Measurements from ENCODE around the gene CCDC184.
"Not testable (repeated sequence)": the region's sequence is repeated elsewhere in the genome, so short reads cannot be mapped to it uniquely, and the experiment has no call there.

Gene CCDC184

DNA sequence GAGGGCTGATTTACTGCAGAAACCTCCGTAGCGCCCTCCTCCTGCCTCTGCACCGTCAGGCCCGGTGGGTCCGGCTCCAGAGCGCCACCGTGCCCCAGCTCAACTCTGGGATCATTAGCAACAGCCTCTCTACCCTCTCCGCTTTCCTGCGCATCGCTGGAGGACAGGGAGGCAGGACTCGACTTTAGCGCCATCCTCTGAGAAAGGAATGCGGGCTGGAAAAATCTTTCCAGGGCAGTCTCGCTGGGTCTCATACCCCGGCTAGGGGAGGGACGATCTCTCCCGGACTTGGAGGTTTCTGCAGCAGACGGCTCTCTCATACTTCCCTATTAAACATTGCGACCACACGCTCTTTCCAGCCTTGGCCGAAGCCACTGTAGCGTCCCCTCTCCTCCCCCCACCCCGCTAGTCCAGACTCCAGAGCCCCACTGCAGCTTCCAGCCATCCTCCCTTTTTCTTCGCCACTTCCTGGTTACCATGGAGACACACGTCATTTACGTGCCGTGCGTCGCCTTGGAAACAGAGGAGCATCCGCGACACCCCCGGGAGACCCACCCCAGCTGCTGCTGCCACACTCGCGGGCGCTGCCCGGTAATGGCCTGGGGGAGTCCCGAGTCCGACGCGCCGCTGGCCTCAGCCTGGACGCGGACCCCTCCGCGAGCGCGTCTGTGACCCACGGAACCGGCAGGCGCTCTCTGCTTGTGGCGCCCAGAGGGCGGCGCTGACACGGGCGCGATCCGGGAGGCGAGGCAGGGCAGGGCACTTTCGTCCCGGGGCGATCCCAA, at the start of gene CCDC184:
CCDC184 (plus strand) TSS at position 554 of the 785 bp plus-strand sequence. CDS start 479 bp downstream, outside the sequence.
- no peaks in the 10 kb centered on the region for H3K36me3 Mint-ChIP-seq (ENCODE audit: low read depth)
- H3K27ac Mint-ChIP-seq = peak within 1 kb of the TSS; percentile 70
- peak within 1 kb of the TSS; percentile 88 for H3K4me3 Mint-ChIP-seq
- H3K4me1 Mint-ChIP-seq (ENCODE audit: low read depth) = peaks cover 28% of the 10 kb centered on the region
- DNase-seq = peak; percentile 83
- peaks cover 40% of the 10 kb centered on the region for H3K27me3 Mint-ChIP-seq
- H3K9me3 Mint-ChIP-seq = no peaks in the 10 kb centered on the region

DNA sequence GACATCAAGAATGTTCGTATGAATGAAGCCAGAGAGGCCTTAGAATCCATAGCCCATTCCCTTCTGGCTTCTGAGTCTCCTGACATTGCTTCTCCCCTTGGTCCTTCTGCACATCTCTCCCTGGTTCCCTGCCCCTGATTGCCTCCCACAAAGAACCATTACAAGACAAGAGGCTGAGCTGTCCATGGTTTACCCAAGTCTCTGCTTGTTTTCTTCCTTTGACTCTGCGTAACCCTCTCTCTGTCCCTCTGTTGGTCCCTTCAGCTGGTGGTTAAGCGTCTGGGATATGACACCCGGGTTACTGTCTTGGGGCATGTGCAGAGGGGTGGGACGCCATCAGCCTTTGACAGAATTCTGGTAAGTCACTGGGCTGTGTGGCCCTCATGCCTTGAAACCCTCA, 48.4 kb upstream of the CCDC184 start:
- H3K27me3 Mint-ChIP-seq = no peaks in the 10 kb centered on the region
- no peak overlapping the region for H3K4me3 Mint-ChIP-seq
- H3K9me3 Mint-ChIP-seq = no peaks in the 10 kb centered on the region
- DNase-seq = no peak
- H3K4me1 Mint-ChIP-seq (ENCODE audit: low read depth) = no peaks in the 10 kb centered on the region
- no peak overlapping the region for H3K27ac Mint-ChIP-seq
- H3K36me3 Mint-ChIP-seq (ENCODE audit: low read depth) = peaks cover 95% of the 10 kb centered on the region

DNA sequence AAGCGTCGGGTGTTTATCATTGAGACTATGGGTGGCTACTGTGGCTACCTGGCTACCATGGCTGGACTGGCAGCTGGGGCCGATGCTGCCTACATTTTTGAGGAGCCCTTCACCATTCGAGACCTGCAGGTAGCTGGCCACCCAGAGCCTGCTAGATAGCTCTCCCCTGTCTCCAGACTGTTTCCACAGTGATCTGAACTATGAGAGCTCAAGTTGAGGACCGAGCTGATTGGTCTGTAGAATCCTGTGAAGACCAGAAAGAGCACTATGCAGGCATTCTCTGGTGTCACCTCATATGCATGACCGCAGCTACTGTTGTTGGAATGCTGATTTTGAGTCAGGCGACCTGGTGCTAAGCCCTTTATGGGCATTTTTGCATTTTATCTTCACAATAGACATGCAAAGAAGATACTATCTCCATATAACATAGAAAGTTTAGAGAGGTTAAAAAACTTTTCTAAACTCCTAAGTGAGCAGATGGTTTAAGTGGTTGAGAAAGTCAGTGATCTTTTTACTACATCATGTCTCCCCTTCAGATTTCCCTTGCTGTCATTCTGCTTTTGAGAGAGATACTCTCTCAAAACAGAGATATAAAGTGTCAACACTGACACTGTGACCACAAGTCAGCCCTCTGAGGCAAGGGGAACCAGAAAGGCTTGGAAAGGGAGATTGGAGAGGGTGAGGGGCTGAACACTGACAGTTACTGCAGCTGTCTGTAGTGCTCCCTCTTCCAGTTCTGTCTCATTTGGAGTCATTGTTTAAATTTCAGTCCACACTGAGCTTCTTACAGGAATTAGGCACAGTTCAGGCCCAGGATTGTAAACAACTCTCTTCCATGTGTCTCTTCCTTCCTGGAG, 40.4 kb upstream of the CCDC184 start:
- Mint-ChIP-seq H3K27me3 (no peaks in the 10 kb centered on the region), H3K9me3 (no peaks in the 10 kb centered on the region), H3K4me3 (no peak overlapping the region), H3K27ac (peak overlapping the region; percentile 5), H3K36me3 (ENCODE audit: low read depth) (peaks cover 97% of the 10 kb centered on the region), H3K4me1 (ENCODE audit: low read depth) (no peaks in the 10 kb centered on the region)
- DNase-seq = no peak

DNA sequence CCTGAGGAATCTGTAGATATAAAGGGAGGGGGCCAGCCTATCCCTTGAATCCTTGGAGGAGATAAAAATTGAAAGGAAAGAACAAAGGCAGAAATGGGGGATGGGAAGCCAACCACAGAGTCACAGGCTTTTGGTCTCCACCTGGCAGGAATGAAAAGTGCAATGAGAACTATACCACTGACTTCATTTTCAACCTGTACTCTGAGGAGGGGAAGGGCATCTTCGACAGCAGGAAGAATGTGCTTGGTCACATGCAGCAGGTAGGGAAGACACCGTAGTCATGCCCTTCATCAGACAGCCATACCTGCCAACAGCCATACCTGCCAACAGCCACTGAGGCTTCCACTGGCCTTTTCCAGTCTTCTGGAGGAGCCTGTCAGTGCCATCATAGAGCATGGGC, 39.5 kb upstream of the CCDC184 start:
- no peaks in the 10 kb centered on the region for H3K4me1 Mint-ChIP-seq (ENCODE audit: low read depth)
- DNase-seq = no peak
- peaks cover 97% of the 10 kb centered on the region for H3K36me3 Mint-ChIP-seq (ENCODE audit: low read depth)
- no peak overlapping the region for H3K4me3 Mint-ChIP-seq
- no peaks in the 10 kb centered on the region for H3K9me3 Mint-ChIP-seq
- H3K27ac Mint-ChIP-seq = peak overlapping the region; percentile 5
- H3K27me3 Mint-ChIP-seq = no peaks in the 10 kb centered on the region

DNA sequence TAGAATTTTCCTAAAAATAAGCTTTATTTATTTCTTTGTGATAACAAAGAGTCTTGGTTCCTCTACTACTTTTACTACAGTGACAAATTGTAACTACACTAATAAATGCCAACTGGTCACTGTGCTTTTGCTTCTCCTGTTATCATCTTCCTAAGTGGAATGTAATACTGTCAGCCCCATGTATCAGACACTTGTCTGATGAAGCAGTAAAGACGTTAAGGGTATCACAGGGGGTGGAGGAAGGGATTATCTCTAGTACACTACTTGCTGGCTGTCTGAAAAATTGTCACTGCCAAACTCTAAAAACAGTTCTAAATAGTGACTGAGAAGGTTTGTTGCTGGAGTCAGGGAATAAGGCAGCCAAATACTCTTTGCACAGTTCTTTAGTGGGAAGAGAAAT, 37.5 kb upstream of the CCDC184 start:
- Mint-ChIP-seq H3K27ac (peak overlapping the region; percentile 51), H3K27me3 (no peaks in the 10 kb centered on the region), H3K9me3 (no peaks in the 10 kb centered on the region)

DNA sequence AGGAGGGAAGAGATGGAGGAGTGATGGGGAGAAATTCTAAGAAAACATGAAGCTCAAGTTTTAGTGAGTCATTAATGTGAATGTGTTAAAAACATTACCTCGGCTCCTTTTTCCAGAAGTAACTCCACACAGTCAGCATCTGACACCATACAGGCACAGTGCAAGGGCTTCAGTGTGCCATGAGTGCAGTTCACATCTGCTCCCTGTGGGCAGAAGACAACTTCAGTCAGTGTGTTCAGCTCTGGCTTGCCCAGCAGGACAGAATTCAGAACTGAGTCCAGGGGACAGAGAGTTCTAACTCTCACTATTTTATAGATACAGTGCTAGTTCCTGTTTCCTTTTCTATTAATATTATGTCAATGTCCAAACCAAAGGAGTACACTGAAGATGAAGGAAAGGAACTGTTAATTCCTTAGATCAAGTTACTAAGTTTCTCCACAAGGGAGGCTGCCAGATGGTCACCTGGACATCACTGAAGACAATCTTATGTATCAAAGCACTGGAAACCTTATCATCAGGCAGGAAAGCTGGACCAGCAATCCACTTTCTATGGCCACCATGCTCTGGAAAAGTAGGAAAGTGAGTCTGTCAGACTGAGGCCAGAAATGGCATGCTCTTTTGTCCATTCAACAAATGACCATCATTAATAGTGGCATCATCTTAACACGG, 32.2 kb upstream of the CCDC184 start:
- DNase-seq = no peak
- H3K4me1 Mint-ChIP-seq (ENCODE audit: low read depth) = peaks cover 38% of the 10 kb centered on the region
- no peaks in the 10 kb centered on the region for H3K27me3 Mint-ChIP-seq
- H3K4me3 Mint-ChIP-seq = no peak overlapping the region
- no peaks in the 10 kb centered on the region for H3K9me3 Mint-ChIP-seq
- H3K36me3 Mint-ChIP-seq (ENCODE audit: low read depth) = peaks cover 77% of the 10 kb centered on the region
- H3K27ac Mint-ChIP-seq = peak overlapping the region; percentile 87

More for the DNA sequence above, 37.5 kb upstream of the CCDC184 start:
- no peak overlapping the region for H3K4me3 Mint-ChIP-seq
- peaks cover 98% of the 10 kb centered on the region for H3K36me3 Mint-ChIP-seq (ENCODE audit: low read depth)
- peaks cover 5% of the 10 kb centered on the region for H3K4me1 Mint-ChIP-seq (ENCODE audit: low read depth)
- no peak for DNase-seq

DNA sequence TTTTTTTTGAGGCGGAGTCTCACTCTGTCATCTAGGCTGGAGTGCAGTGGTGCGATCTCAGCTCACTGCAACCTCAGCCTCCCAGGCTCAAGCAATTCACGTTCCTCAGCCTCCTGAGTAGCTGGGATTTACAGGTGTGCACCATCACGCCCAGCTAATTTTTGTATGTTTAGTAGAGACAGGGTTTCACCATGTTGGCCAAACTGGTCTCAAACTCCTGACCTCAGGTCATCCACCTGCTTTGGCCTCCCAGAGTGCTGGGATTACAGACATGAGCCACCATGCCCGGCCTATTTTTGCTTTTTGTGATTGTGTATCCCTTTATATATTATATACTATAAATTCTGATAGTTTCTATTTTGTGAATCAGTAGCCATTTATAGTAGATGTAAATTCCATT, 27.7 kb upstream of the CCDC184 start:
- Mint-ChIP-seq H3K27ac (peak overlapping the region; percentile 47), H3K36me3 (ENCODE audit: low read depth) (peaks cover 41% of the 10 kb centered on the region), H3K4me3 (peak overlapping the region; percentile 96), H3K4me1 (ENCODE audit: low read depth) (peaks cover 62% of the 10 kb centered on the region)
- H3K9me3 Mint-ChIP-seq, DNase-seq, H3K27me3 Mint-ChIP-seq: not testable (repeated sequence)

DNA sequence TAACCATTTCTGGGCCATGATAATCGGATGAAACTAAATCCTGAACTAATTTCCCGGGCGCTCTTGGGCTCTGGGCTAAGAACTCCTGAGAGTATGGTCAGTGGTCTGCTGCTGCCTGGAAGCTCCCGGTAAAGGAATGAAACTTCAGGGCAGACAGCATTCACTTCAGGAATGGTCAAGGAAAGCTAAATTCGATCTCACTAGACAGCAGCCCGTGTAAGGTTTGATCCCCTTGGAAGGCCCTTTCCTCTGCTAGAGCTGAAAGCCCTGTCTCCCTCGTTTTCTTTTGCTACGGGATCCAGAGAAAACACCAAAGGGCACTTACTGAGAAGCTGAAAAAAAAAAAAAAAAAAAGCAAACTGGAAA, 26.8 kb upstream of the CCDC184 start:
- peaks cover 32% of the 10 kb centered on the region for H3K36me3 Mint-ChIP-seq (ENCODE audit: low read depth)
- H3K4me3 Mint-ChIP-seq = peak overlapping the region; percentile 96
- H3K27me3 Mint-ChIP-seq = no peaks in the 10 kb centered on the region
- no peaks in the 10 kb centered on the region for H3K9me3 Mint-ChIP-seq
- no peak for DNase-seq
- peaks cover 59% of the 10 kb centered on the region for H3K4me1 Mint-ChIP-seq (ENCODE audit: low read depth)
- peak overlapping the region; percentile 98 for H3K27ac Mint-ChIP-seq

DNA sequence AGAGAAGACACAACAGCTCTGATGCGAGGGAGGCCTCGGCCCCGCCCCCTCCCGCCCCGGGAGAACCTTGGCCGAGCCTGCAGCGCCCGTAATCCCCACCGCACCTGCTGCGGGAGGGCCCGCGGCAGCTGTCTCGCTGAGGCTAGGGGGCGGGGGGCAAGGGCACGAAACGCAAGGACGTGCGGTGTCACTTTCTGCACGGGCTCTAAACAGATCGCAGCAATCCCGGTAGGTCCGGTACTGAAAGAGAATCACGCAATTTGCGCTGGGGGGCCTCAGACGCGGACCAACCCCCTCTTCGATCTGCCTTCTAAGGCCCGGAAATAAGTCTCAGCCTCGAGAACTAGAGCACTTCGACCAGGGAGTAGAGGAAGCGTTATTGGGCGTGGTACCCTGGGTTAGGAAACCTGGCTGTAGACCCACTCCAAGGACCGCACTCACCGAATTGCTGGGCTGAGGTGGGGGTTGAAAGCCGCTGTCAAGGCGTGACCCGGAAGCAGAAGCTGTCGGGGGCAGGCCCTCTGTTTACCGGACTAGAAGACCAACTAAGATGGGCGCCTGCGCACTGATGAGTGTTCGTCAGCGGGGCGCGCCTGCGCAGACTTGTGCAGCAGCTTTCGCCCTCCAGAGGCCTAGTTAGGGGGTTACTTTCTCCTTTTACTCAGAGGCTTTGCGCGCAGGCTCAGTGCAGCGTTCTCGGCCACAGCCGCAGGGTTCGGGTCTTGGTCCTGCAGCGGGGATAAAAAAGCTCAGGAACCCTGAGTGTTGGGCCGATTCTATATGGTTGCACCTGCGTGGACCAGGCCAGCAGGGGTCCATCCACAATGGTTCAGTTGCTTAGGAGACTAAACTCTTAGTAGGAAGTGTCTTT, 26.2 kb upstream of the CCDC184 start, which contains the start of gene ASB8:
ASB8 (minus strand) TSS at position 498 of the 871 bp plus-strand sequence. CDS start 4,019 bp downstream, outside the sequence.
- Mint-ChIP-seq H3K36me3 (ENCODE audit: low read depth) (peaks cover 26% of the 10 kb centered on the region), H3K27ac (peak within 1 kb of the TSS; percentile 98), H3K4me3 (peak within 1 kb of the TSS; percentile 96), H3K27me3 (no peaks in the 10 kb centered on the region), H3K9me3 (no peaks in the 10 kb centered on the region), H3K4me1 (ENCODE audit: low read depth) (peaks cover 52% of the 10 kb centered on the region)
- peak; percentile 99 for DNase-seq

DNA sequence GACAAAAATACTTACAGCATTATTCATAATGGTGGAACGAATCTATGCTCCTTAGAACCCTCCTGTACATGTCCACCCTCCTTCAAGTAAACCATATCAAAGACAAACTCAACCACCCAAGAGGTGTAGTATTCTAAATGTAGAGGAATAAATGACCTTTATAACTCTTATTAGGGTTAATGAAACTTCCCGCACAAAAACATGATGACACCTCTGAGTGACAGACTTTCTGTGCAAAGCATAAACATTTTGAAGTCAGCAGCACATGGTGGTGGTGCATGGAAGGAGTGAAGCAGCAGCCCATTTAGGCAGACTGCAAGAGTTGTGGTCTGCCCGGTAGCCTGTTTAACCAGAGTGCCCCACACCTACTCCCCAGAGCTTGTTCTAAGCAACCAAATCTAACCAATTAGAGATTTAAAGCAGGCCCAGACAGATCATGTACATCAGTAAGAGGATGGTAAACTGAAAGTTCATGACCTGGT, 25.5 kb upstream of the CCDC184 start:
- H3K4me3 Mint-ChIP-seq = peak overlapping the region; percentile 96
- peak; percentile 45 for DNase-seq
- peaks cover 20% of the 10 kb centered on the region for H3K36me3 Mint-ChIP-seq (ENCODE audit: low read depth)
- H3K9me3 Mint-ChIP-seq = no peaks in the 10 kb centered on the region
- H3K4me1 Mint-ChIP-seq (ENCODE audit: low read depth) = peaks cover 48% of the 10 kb centered on the region
- no peaks in the 10 kb centered on the region for H3K27me3 Mint-ChIP-seq
- peak overlapping the region; percentile 98 for H3K27ac Mint-ChIP-seq

DNA sequence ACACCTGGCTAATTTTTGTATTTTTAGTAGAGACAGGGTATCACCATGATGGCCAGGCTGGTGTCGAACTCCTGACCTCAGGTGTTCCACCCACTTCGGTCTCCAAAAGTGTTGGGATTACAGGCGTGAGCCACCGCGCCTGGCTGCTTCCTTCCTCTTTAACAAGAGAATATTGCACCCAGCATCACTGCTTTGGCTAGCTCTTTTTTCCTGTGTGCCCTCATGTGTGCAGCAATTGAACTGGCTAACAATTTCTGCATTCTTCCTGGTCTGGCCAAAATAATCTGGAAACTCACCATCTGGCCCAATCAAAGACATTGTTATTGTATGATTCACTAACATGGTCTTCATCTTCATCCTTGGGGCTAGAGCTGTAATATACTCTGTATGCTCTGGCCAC, 23.4 kb upstream of the CCDC184 start:
- Mint-ChIP-seq H3K27me3 (no peaks in the 10 kb centered on the region), H3K9me3 (no peaks in the 10 kb centered on the region), H3K27ac (no peak overlapping the region), H3K4me3 (no peak overlapping the region), H3K4me1 (ENCODE audit: low read depth) (peaks cover 35% of the 10 kb centered on the region), H3K36me3 (ENCODE audit: low read depth) (peaks cover 8% of the 10 kb centered on the region)
- no peak for DNase-seq

DNA sequence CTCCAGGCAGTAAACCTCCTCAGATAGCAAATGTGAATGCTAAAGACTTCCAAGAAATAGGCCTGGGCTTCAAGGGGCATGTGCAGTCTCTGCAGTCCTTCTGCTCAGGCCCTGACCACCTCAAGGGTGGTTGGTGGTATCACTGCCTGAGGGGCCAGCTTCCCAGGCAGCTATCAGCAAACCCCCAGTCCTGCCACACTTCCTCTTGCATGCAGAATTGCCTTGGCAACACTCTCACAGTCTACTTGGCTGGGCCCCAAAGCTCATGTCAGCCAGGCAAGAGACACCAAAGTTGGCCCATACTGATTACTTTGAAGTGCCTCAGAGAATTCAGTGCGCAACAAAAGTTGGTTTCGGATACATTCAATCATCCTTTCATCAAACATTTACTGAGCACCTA, 22.6 kb upstream of the CCDC184 start:
- no peaks in the 10 kb centered on the region for H3K9me3 Mint-ChIP-seq
- H3K27ac Mint-ChIP-seq = no peak overlapping the region
- no peak overlapping the region for H3K4me3 Mint-ChIP-seq
- no peak for DNase-seq
- H3K4me1 Mint-ChIP-seq (ENCODE audit: low read depth) = peaks cover 33% of the 10 kb centered on the region
- peaks cover 8% of the 10 kb centered on the region for H3K36me3 Mint-ChIP-seq (ENCODE audit: low read depth)
- H3K27me3 Mint-ChIP-seq = peaks cover 2% of the 10 kb centered on the region

DNA sequence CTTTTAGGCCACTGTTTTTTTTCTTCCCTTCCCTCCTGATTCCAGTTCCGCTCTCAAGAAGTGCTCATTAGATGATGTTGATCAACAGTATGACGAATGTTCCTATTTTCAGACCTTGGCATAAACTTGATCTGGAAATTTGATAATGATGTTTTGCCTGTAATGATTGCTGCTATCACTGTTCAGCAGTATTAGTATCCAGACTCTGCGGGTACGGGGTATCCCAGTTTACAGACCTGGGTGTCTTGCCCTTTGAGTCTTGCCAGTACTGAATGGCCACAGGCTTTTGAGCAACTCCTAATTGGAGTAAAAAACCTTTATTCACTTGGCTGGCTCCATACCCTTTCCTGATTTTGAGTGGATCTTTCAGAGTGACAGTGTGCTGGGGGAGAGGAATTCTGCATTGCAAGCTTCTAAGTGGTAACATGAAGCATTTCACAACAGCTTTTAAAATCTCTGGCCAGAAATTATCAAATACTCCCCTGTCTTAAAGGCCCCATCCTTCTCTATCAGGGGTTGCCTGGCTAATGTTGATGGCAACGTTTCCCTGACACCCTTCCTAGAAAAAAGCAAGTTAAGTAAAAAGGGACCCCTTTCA, 20.2 kb upstream of the CCDC184 start:
- no peaks in the 10 kb centered on the region for H3K9me3 Mint-ChIP-seq
- H3K4me1 Mint-ChIP-seq (ENCODE audit: low read depth) = peaks cover 19% of the 10 kb centered on the region
- H3K27me3 Mint-ChIP-seq = peaks cover 8% of the 10 kb centered on the region
- H3K27ac Mint-ChIP-seq = no peak overlapping the region
- no peak overlapping the region for H3K4me3 Mint-ChIP-seq
- no peaks in the 10 kb centered on the region for H3K36me3 Mint-ChIP-seq (ENCODE audit: low read depth)
- DNase-seq = no peak
